Measurements from ENCODE around the gene TSHR. TPM values are rescaled to one million over a fixed set of nuclear protein-coding genes. Genes with fewer than 3 reads are reported as not detected.

TSHR gene
- total RNA-seq, 1 donor from 2014 or later, result not detected

DNA sequence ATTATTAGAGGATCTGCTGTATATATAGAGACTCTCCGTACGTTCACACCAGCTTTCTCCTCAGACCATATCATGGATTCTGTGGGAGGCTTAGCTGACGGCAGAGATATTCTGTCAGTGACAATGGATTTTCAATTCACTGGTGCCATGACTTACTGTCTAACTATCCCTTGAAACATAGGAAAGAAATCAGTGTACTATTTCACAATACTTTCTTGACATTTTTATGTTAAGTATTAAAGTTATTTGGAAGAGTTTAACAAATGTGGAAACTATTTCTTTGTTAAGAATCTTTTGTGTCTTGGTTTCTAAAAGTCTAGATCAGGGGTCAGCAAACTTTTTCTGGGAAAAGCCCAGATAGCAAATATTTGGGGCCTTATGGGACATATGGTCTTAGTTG, 146.8 kb downstream of the TSHR start:
- no peaks in the 10 kb centered on the region for H3K27me3 Mint-ChIP-seq
- no peak overlapping the region for H3K27ac Mint-ChIP-seq
- no peak for DNase-seq (ENCODE audit: low spot score, unreplicated experiment)
- H3K4me3 Mint-ChIP-seq (ENCODE audit: low read depth), result no peak overlapping the region
- H3K9me3 Mint-ChIP-seq (ENCODE audit: low read depth), result no peaks in the 10 kb centered on the region
- H3K4me1 Mint-ChIP-seq (ENCODE audit: low read depth), result no peaks in the 10 kb centered on the region
- no peak for TF ChIP-seq CTCF (IDR thresholded peaks at IDR 0.05; ENCODE audit: unreplicated experiment)
- H3K36me3 Mint-ChIP-seq (ENCODE audit: insufficient read depth), result no peaks in the 10 kb centered on the region

- no peak overlapping the region for H3K4me3 Mint-ChIP-seq (ENCODE audit: low read depth)
- H3K27ac Mint-ChIP-seq, result no peak overlapping the region
- TF ChIP-seq CTCF (IDR thresholded peaks at IDR 0.05; ENCODE audit: unreplicated experiment), result no peak
- DNase-seq (ENCODE audit: low spot score, unreplicated experiment), result no peak
- H3K36me3 Mint-ChIP-seq (ENCODE audit: insufficient read depth), result no peaks in the 10 kb centered on the region
- no peaks in the 10 kb centered on the region for H3K9me3 Mint-ChIP-seq (ENCODE audit: low read depth)
- no peaks in the 10 kb centered on the region for H3K27me3 Mint-ChIP-seq
- H3K4me1 Mint-ChIP-seq (ENCODE audit: low read depth), result no peaks in the 10 kb centered on the region
Measured at GRCh38 chr14:81103443-81103842, 148.0 kb downstream of the TSHR start.

DNA sequence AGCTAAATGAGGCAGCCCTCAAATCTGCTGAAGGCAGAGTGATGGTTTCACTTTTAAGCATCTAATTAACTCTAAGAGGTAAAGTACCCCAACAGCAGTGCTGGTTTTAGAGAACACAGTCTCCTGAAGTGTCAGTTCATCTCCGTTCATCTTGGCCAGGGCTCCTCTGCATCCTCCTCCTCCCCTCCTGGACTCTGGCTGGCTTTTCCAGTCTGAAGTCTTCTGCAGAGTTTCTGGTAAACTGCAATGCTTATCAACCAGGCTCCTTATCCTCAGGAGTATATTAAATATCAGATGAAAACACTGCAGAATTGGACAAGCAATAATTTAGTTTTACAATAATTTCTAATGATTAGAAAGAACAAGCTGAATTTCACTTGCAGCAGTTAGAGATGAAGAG, 150.0 kb downstream of the TSHR start:
- DNase-seq (ENCODE audit: low spot score, unreplicated experiment), result no peak
- H3K4me3 Mint-ChIP-seq (ENCODE audit: low read depth), result no peak overlapping the region
- H3K4me1 Mint-ChIP-seq (ENCODE audit: low read depth), result no peaks in the 10 kb centered on the region
- no peaks in the 10 kb centered on the region for H3K27me3 Mint-ChIP-seq
- H3K36me3 Mint-ChIP-seq (ENCODE audit: insufficient read depth), result no peaks in the 10 kb centered on the region
- no peak for TF ChIP-seq CTCF (IDR thresholded peaks at IDR 0.05; ENCODE audit: unreplicated experiment)
- H3K9me3 Mint-ChIP-seq (ENCODE audit: low read depth), result no peaks in the 10 kb centered on the region
- no peak overlapping the region for H3K27ac Mint-ChIP-seq

GRCh38 chr14:81105961-81106360, 150.5 kb downstream of the TSHR start:
- no peak for TF ChIP-seq CTCF (IDR thresholded peaks at IDR 0.05; ENCODE audit: unreplicated experiment)
- Mint-ChIP-seq H3K36me3 (ENCODE audit: insufficient read depth) (no peaks in the 10 kb centered on the region), H3K9me3 (ENCODE audit: low read depth) (no peaks in the 10 kb centered on the region), H3K27ac (no peak overlapping the region), H3K27me3 (no peaks in the 10 kb centered on the region), H3K4me3 (ENCODE audit: low read depth) (no peak overlapping the region), H3K4me1 (ENCODE audit: low read depth) (no peaks in the 10 kb centered on the region)
- no peak for DNase-seq (ENCODE audit: low spot score, unreplicated experiment)

- no peak for TF ChIP-seq CTCF (IDR thresholded peaks at IDR 0.05; ENCODE audit: unreplicated experiment)
- H3K9me3 Mint-ChIP-seq (ENCODE audit: low read depth), result no peaks in the 10 kb centered on the region
- no peaks in the 10 kb centered on the region for H3K4me1 Mint-ChIP-seq (ENCODE audit: low read depth)
Measured at GRCh38 chr14:81110186-81110585, 154.8 kb downstream of the TSHR start.

More at GRCh38 chr14:81110186-81110585, 154.8 kb downstream of the TSHR start:
- Mint-ChIP-seq H3K4me3 (ENCODE audit: low read depth) (no peak overlapping the region), H3K27ac (no peak overlapping the region), H3K27me3 (no peaks in the 10 kb centered on the region), H3K36me3 (ENCODE audit: insufficient read depth) (peaks cover 1% of the 10 kb centered on the region)
- no peak for DNase-seq (ENCODE audit: low spot score, unreplicated experiment)
